Iris pigment epithelial cell (primary cell): ENCODE data around the gene BAG5.
"Not testable (repeated sequence)": the region's sequence is repeated elsewhere in the genome, so short reads cannot be mapped to it uniquely, and the experiment has no call there.

ENCODE experiments used
- DNase-seq: peaks from one replicate; pipeline ENCODE4 v3.0.0-alpha.2; 2011; ENCODE audit warnings: low read depth

The BAG5 gene

GRCh38 chr14:103522649-103523574 lies 39.5 kb downstream of the BAG5 start, which contains the start of gene CKB:
CKB (minus strand) TSS chr14:103522830; CDS start chr14:103522493, 337 bp downstream.
- DNase-seq, result peak; percentile 58

GRCh38 chr14:103521951-103522563 lies 40.4 kb downstream of the BAG5 start:
- no peak for DNase-seq

- no peak for DNase-seq
Measured at GRCh38 chr14:103521438-103521950, 41.0 kb downstream of the BAG5 start.

- peak; percentile 46 for DNase-seq
Measured at GRCh38 chr14:103520657-103521437, 41.6 kb downstream of the BAG5 start.

- DNase-seq, result no peak
Measured at GRCh38 chr14:103520269-103520656, 42.2 kb downstream of the BAG5 start.

GRCh38 chr14:103519837-103520212 lies 42.6 kb downstream of the BAG5 start:
- no peak for DNase-seq

GRCh38 chr14:103519043-103519836 lies 43.2 kb downstream of the BAG5 start:
- DNase-seq, result no peak

GRCh38 chr14:103518422-103519042 lies 43.9 kb downstream of the BAG5 start:
- peak; percentile 33 for DNase-seq

- no peak for DNase-seq
Measured at GRCh38 chr14:103517721-103518421, 44.6 kb downstream of the BAG5 start.

GRCh38 chr14:103517174-103517566 lies 45.3 kb downstream of the BAG5 start:
- DNase-seq, result no peak

- no peak for DNase-seq
Measured at GRCh38 chr14:103516426-103517173, 45.9 kb downstream of the BAG5 start.

- DNase-seq, result no peak
Measured at GRCh38 chr14:103514596-103515421, 47.6 kb downstream of the BAG5 start.

GRCh38 chr14:103512701-103513611 lies 49.5 kb downstream of the BAG5 start:
- peak; percentile 51 for DNase-seq

GRCh38 chr14:103512180-103512579 lies 50.3 kb downstream of the BAG5 start:
- not testable (repeated sequence) for DNase-seq

GRCh38 chr14:103510724-103511693 lies 51.4 kb downstream of the BAG5 start:
- no peak for DNase-seq
